Neural progenitor cell (in vitro differentiated cells): ENCODE results near the gene OR4X2. TPM values are rescaled to one million over a fixed set of nuclear protein-coding genes. Genes with fewer than 3 reads are reported as not detected.

Experiments
- DNase-seq: peaks from one replicate; pipeline ENCODE4 v3.0.0-alpha.2; 2016; ENCODE audit warnings: low spot score
- H2AFZ ChIP-seq: fragments of 200-600 bp; sonication (generic); replicated peaks from 2 replicates; pipeline ENCODE4 v1.6.1; 2016; ENCODE audit warnings: antibody characterized with exemption
- H3F3A ChIP-seq: fragments of 200-600 bp; sonication (generic); 2 replicates; pipeline ENCODE4 v1.6.1; 2016; ENCODE audit warnings: antibody characterized with exemption, low read depth
- H3K27ac ChIP-seq: fragments of 200-600 bp; sonication (generic); 2 replicates; pipeline ENCODE4 v1.5.1; 2016; ENCODE audit warnings: mild to moderate bottlenecking
- H3K27me3 ChIP-seq: fragments of 200-600 bp; sonication (generic); 2 replicates; pipeline ENCODE4 v1.6.1; 2016; ENCODE audit warnings: mild to moderate bottlenecking, moderate library complexity
- H3K36me3 ChIP-seq: fragments of 200-600 bp; sonication (generic); 2 replicates; pipeline ENCODE4 v1.5.1; 2016
- H3K4me1 ChIP-seq: fragments of 200-600 bp; sonication (generic); 2 replicates; pipeline ENCODE4 v1.6.1; 2016; ENCODE audit warnings: mixed run types
- H3K4me2 ChIP-seq: fragments of 200-600 bp; sonication (generic); 2 replicates; pipeline ENCODE4 v1.6.1; 2016
- H3K4me3 ChIP-seq: fragments of 200-600 bp; sonication (generic); 2 replicates; pipeline ENCODE4 v1.5.1; 2016
- H3K79me2 ChIP-seq: fragments of 200-600 bp; sonication (generic); 2 replicates; pipeline ENCODE4 v1.6.1; 2016; ENCODE audit warnings: low read depth
- H3K9ac ChIP-seq: fragments of 200-600 bp; sonication (generic); 2 replicates; pipeline ENCODE4 v1.6.1; 2016
- H3K9me3 ChIP-seq: fragments of 200-600 bp; sonication (generic); 2 replicates; pipeline ENCODE4 v1.5.1; 2016; ENCODE audit warnings: low read depth
- H4K20me1 ChIP-seq: fragments of 200-600 bp; sonication (generic); 2 replicates; pipeline ENCODE4 v1.6.1; 2016; ENCODE audit warnings: low read depth
- H3K27ac Mint-ChIP-seq: 3 replicates; pipeline ENCODE4 v1.8.0; 2021; ENCODE audit warnings: mixed read lengths
- H3K27me3 Mint-ChIP-seq: 2 replicates; pipeline ENCODE4 v1.8.0; 2022; ENCODE audit warnings: low read depth, mild to moderate bottlenecking, inconsistent platforms, moderate library complexity, mixed read lengths; ENCODE audit not compliant: insufficient read depth
- H3K36me3 Mint-ChIP-seq: 3 replicates; pipeline ENCODE4 v1.8.0; 2021; ENCODE audit warnings: mixed read lengths
- H3K4me1 Mint-ChIP-seq: 3 replicates; pipeline ENCODE4 v1.8.0; 2021; ENCODE audit warnings: mixed read lengths
- H3K4me3 Mint-ChIP-seq: 3 replicates; pipeline ENCODE4 v1.8.0; 2021; ENCODE audit warnings: mild to moderate bottlenecking, moderate library complexity, mixed read lengths
- H3K9me3 Mint-ChIP-seq: 3 replicates; pipeline ENCODE4 v1.8.0; 2020; ENCODE audit warnings: mixed read lengths
- CTCF ChIP-seq: fragments of 200-600 bp; sonication (generic); IDR thresholded peaks from 2 replicates; pipeline ENCODE4 v1.5.1; 2017; ENCODE audit warnings: antibody characterized with exemption, mild to moderate bottlenecking
- EZH2 ChIP-seq: fragments of 200-600 bp; sonication (generic); IDR thresholded peaks from 2 replicates; pipeline ENCODE4 v1.6.1; 2017; ENCODE audit warnings: antibody characterized with exemption, mild to moderate bottlenecking, moderate library complexity
- EZH2phosphoT487 ChIP-seq: fragments of 200-600 bp; sonication (generic); IDR thresholded peaks from 2 replicates; pipeline ENCODE4 v1.6.1; 2017; ENCODE audit warnings: antibody characterized with exemption
- total RNA-seq: library from RNA; depleted of rRNA; stranded (reverse); fragments of >200 nt; gene quantifications from 2 replicates; pipeline ENCODE4 v1.2.3, GENCODE V29; 2015; ENCODE audit warnings: low replicate concordance

OR4X2 gene
- total RNA-seq, 1 donor from 2014 or later, result not detected

GRCh38 chr11:48263423-48263911 is 18.6 kb downstream of the OR4X2 start, which contains the start of gene OR4X1:
Gene OR4X1 (plus strand): TSS chr11:48263861. CDS start chr11:48263861, 0 bp downstream.
- Histone ChIP-seq H3K4me3 (no peak within 1 kb of the TSS), H3K4me1 (no peaks in the 10 kb centered on the region), H3F3A (no peaks in the 10 kb centered on the region), H3K27me3 (no peaks in the 10 kb centered on the region), H3K9me3 (peaks cover 8% of the 10 kb centered on the region), H3K4me2 (no peak within 1 kb of the TSS), H3K9ac (no peak within 1 kb of the TSS), H3K36me3 (no peaks in the 10 kb centered on the region), H3K27ac (no peak within 1 kb of the TSS), H3K79me2 (no peaks in the 10 kb centered on the region), H2AFZ (no peak within 1 kb of the TSS), H4K20me1 (no peaks in the 10 kb centered on the region)
- H3K27me3 Mint-ChIP-seq, result no peaks in the 10 kb centered on the region
- DNase-seq, result no peak
- no peaks in the 10 kb centered on the region for H3K4me1 Mint-ChIP-seq
- H3K4me3 Mint-ChIP-seq, result no peak within 1 kb of the TSS
- H3K9me3 Mint-ChIP-seq, result no peaks in the 10 kb centered on the region
- no peak for TF ChIP-seq CTCF
- no peak for TF ChIP-seq EZH2phosphoT487
- H3K36me3 Mint-ChIP-seq, result no peaks in the 10 kb centered on the region
- H3K27ac Mint-ChIP-seq, result no peak within 1 kb of the TSS

DNA sequence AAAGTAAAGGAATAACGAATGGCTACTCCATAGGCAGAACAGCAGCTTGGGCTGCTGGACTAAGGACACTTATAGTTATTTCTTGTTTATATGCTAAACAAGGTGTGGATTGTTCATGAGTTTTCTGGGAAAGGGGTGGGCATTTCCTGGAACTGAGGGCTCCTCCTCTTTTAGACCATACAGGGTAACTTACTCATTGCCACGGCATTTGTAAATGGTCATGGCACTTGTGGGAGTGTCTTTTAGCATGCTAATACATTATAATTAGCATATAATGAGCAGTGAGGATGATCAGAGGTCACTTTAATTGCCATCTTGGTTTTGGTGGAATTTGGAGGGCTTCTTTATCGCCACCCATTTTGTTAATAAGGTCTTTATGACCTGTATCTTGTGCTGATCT is 25.7 kb downstream of the OR4X2 start:
- Mint-ChIP-seq H3K27me3 (peaks cover 3% of the 10 kb centered on the region), H3K9me3 (no peaks in the 10 kb centered on the region), H3K36me3 (no peaks in the 10 kb centered on the region), H3K4me3 (no peak overlapping the region), H3K4me1 (no peaks in the 10 kb centered on the region), H3K27ac (no peak overlapping the region)
- Histone ChIP-seq H3F3A (no peaks in the 10 kb centered on the region), H3K9ac (no peak overlapping the region), H3K27me3 (no peaks in the 10 kb centered on the region), H3K4me1 (no peaks in the 10 kb centered on the region), H3K9me3 (peaks cover 13% of the 10 kb centered on the region), H4K20me1 (no peaks in the 10 kb centered on the region), H2AFZ (no peak overlapping the region), H3K4me3 (no peak overlapping the region), H3K4me2 (no peak overlapping the region), H3K27ac (no peak overlapping the region), H3K79me2 (no peaks in the 10 kb centered on the region), H3K36me3 (no peaks in the 10 kb centered on the region)
- no peak for DNase-seq
- TF ChIP-seq CTCF (no peak), EZH2 (no peak), EZH2phosphoT487 (no peak)

DNA sequence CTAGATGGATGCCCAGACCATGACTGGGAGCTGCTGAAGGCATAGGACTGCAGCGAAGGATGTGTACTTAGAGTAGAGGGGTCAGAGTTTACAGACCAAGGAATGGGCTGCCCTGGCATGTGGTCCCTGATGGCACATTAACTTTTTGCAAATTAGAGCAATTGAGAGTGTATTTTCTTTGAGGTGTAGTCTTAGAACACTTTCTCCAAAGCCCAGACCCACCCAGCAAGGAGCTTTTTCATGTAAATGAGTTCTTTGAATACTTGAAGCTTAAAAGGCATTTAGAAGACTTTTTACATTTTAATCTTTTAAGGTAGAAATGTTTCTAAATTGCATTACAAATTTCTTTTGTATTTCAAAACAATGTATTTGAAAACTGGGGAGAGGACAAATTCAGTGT is 27.7 kb downstream of the OR4X2 start:
- no peaks in the 10 kb centered on the region for H3K36me3 Mint-ChIP-seq
- H3K27ac Mint-ChIP-seq, result no peak overlapping the region
- H3K4me2 ChIP-seq, result no peak overlapping the region
- no peaks in the 10 kb centered on the region for H3K9me3 Mint-ChIP-seq
- no peaks in the 10 kb centered on the region for H4K20me1 ChIP-seq
- no peaks in the 10 kb centered on the region for H3K79me2 ChIP-seq
- no peak for TF ChIP-seq EZH2phosphoT487
- TF ChIP-seq CTCF, result no peak
- TF ChIP-seq EZH2, result no peak
- H3K27ac ChIP-seq, result no peak overlapping the region
- DNase-seq, result no peak
- H3K9ac ChIP-seq, result no peak overlapping the region
- peaks cover 3% of the 10 kb centered on the region for H3K27me3 Mint-ChIP-seq
- H3K27me3 ChIP-seq, result no peaks in the 10 kb centered on the region
- no peaks in the 10 kb centered on the region for H3K4me1 ChIP-seq
- H3K4me3 Mint-ChIP-seq, result no peak overlapping the region
- no peaks in the 10 kb centered on the region for H3F3A ChIP-seq
- H2AFZ ChIP-seq, result no peak overlapping the region
- H3K36me3 ChIP-seq, result no peaks in the 10 kb centered on the region
- no peaks in the 10 kb centered on the region for H3K4me1 Mint-ChIP-seq
- H3K4me3 ChIP-seq, result no peak overlapping the region
- H3K9me3 ChIP-seq, result peaks cover 16% of the 10 kb centered on the region

Other genes with a start within 250 kb of the OR4X2 start
- not detected in 2 replicates for gene OR4B1, start 28.3 kb upstream of the OR4X2 start, total RNA-seq
- not detected in 2 replicates for gene OR4X1, start 18.8 kb downstream of the OR4X2 start, total RNA-seq
- gene OR4S1, start 61.1 kb downstream of the OR4X2 start, total RNA-seq, result not detected in 2 replicates
- gene OR4C3, start 79.8 kb downstream of the OR4X2 start, total RNA-seq, result not detected in 2 replicates
- gene OR4C5, start 121.4 kb downstream of the OR4X2 start, total RNA-seq, result not detected in 2 replicates
- gene OR4A47, start 243.7 kb downstream of the OR4X2 start, total RNA-seq, result not detected in 2 replicates